ENCODE measurements around the gene CACNG7. TPM values are rescaled to one million over a fixed set of nuclear protein-coding genes. Genes with fewer than 3 reads are reported as not detected.

The CACNG7 gene
- total and polyA plus RNA-seq, 2 donors (not counting 3 experiments of a cell fraction or from before 2014, with no cell fraction given) = 0.92 to 1.3 TPM

DNA sequence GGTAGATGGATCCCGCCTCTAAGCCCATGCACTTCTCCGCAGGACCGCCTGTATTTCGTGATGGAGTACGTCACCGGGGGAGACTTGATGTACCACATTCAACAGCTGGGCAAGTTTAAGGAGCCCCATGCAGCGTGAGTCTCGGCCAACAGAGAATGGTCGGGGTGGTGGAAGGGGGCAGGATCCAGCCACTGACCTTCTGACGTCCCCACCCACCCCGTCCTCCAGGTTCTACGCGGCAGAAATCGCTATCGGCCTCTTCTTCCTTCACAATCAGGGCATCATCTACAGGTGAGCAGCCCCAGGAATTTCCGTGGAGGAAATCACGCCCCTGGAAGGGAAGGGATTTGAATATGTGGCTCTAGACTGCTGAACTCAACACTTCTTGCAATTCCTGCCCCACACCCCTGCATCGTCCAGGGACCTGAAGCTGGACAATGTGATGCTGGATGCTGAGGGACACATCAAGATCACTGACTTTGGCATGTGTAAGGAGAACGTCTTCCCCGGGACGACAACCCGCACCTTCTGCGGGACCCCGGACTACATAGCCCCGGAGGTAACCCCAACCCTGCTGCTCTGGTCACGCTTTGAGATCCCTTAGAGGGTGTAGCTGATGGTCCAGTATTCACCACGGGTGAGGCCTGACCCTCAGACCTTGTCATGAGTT is 8.8 kb upstream of the CACNG7 start:
- H2AFZ ChIP-seq (ENCODE audit: low read depth, low read length) = no peak overlapping the region
- POLR2A ChIA-PET = no interaction called here
- H4K20me1 ChIP-seq (replicated peaks; ENCODE audit: control insufficient read depth, extremely low read depth, insufficient read depth, low read length) = no peaks in the 10 kb centered on the region
- dilution Hi-C loops (cut with MboI; ENCODE audit: extremely low pct_ligation_motif_present, low sequenced_read_pairs) = no loop called here
- H3K79me2 ChIP-seq (ENCODE audit: control insufficient read depth, insufficient read depth, low read length) = no peaks in the 10 kb centered on the region
- no peak overlapping the region for H3K4me3 ChIP-seq (replicated peaks in 1 of 3; ENCODE audit: insufficient read depth in 1 of 3, low read depth in 1 of 3, low read length in 3 of 3)
- H3K27me3 ChIP-seq (ENCODE audit: control insufficient read depth in 2 of 2, insufficient read depth in 2 of 2, low read length in 2 of 2) = peaks cover 6 to 21% of the 10 kb centered on the region in 2 experiments
- H3K4me1 ChIP-seq (ENCODE audit: control insufficient read depth, extremely low read depth, insufficient read depth, low read length) = no peaks in the 10 kb centered on the region
- H3K4me2 ChIP-seq (ENCODE audit: insufficient read depth, low read length) = no peak overlapping the region
- H3K9me1 ChIP-seq (replicated peaks; ENCODE audit: control insufficient read depth, extremely low read depth, insufficient read depth, low read length) = no peaks in the 10 kb centered on the region
- TF ChIP-seq FOS (IDR thresholded peaks at IDR 0.05; ENCODE audit: borderline replicate concordance, insufficient read depth, low read length) = no peak
- TF ChIP-seq GATA2 (IDR thresholded peaks at IDR 0.05; ENCODE audit: insufficient read depth, insufficient read length, low read depth, low read length) = no peak
- TF ChIP-seq, protein P1, sequence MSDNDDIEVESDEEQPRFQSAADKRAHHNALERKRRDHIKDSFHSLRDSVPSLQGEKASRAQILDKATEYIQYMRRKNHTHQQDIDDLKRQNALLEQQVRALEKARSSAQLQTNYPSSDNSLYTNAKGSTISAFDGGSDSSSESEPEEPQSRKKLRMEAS (IDR thresholded peaks at IDR 0.05; ENCODE audit: insufficient read depth, insufficient read length) = no peak
- TF ChIP-seq POLR2AphosphoS5 (IDR thresholded peaks at IDR 0.05; ENCODE audit: insufficient read depth, low read depth, low read length) = no peak
- no peak for TF ChIP-seq JUN (IDR thresholded peaks at IDR 0.05; ENCODE audit: borderline replicate concordance, insufficient read depth, insufficient read length, low read depth)
- TF ChIP-seq POLR2A (IDR thresholded peaks at IDR 0.05; ENCODE audit: low read depth, low read length) = no peak
- TF ChIP-seq MYC (IDR thresholded peaks at IDR 0.05; ENCODE audit: low read depth, low read length) = no peak
- BruUV-seq (replicated peaks) = no TSS peak
- CTCF ChIA-PET = interaction anchor here (1.0 to 2.1 kb wide), 2 partner anchors 8 to 130 kb away, joined by 6 read pairs; no protein-coding TSS in a partner anchor
- intact Hi-C loops (cut with micrococcal nuclease) = no loop called here
- no peak for DNase-seq (ENCODE audit: low read depth, low spot score)
- no peak overlapping the region for H3K9ac ChIP-seq (replicated peaks; ENCODE audit: extremely low read depth, insufficient read depth, low read length)
- H3K36me3 ChIP-seq (ENCODE audit: control insufficient read depth in 2 of 2, extremely low read depth in 1 of 2, insufficient read depth in 2 of 2, low read length in 2 of 2) = no peaks in the 10 kb centered on the region
- no peak overlapping the region for H3K27ac ChIP-seq (ENCODE audit: insufficient read depth, low read depth, low read length)
- no peak for FAIRE-seq
- no peaks in the 10 kb centered on the region for H3K9me3 ChIP-seq (replicated peaks; ENCODE audit: control insufficient read depth, insufficient read depth, low read length)

Measured in endothelial cell of umbilical vein (primary cell).